ENCODE results near the gene LSR.
"Not testable (repeated sequence)": the region's sequence is repeated elsewhere in the genome, so short reads cannot be mapped to it uniquely, and the experiment has no call there.

The LSR gene

DNA sequence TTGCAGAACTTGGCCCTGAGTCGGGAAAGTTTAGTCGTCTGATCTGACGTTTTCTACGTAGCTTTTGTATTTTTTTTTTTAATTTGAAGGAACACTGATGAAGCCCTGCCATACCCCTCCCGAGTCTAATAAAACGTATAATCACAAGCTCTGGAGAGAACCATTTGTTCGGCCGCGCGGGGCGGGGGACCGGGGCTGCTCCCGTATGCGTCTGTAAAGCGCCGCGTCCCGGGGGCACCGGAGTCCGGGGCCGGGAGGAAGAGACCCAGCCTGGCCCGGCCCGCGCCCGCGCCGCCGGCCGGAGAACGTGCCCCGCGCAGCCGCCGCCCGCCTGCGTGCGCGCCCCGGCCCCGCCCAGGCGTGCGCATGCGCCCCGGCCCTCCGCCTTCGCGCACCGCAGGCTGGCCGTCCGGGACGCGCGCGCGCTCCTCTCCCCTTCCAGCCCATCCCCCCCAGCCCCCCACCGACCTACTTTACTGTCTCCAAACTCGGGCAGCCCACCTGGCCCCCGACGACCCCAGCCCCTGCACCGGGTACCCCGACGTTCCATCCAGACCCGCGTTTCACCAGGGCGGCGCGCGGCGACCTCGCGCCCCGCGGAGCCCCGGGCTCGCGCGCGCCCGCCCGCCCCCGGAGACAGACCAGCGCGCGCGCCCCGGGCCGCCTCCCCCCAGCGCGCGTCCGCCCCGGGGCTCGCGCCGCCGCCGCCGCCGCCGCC is 19.2 kb downstream of the LSR start:
- DNase-seq = peak; percentile 79

DNA sequence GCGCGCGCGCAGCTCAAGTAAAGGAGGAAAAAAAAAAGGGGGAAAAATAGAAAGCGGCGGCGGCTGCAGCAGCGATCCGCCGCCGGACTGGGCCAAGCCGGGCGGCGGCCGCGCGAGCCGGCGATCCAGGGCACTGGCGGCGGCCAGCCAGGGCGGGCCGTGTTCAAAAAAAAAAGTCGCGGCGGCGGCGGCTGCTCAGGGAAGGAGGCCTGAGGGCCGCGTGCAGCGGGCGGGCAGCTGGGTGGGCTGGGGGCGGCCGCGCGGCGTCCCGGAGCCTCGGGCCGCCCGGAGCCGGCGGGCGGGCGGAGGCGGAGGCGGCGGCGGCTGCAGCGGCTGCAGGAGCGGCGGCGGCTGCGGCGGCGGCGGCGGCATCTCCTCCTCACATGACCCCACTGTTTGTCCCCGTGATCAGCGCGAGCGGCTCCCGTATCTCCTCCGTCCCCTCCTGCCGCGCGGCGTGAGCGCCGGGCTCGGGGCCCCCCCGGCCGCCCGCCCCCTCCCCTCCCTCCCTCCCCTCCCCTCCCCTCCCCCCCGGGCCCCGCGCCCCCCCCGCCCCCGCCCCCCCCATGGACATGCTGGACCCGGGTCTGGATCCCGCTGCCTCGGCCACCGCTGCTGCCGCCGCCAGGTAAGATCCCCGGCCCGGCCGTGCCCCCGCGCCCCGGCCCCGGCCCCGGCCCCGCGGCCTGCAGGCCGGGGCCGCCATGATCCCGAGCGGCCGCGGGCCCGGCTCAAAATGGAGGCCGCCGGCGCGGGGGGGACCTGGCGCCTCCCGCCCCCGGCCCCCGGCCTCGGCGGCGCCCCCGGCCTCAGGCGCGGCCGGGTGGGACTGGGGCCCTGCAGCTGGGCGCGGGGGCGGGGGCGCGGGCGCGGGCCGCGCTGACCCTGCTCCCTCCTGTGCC is 20.0 kb downstream of the LSR start, which contains the start of gene USF2:
USF2 (plus strand) TSS at position 427 of the 902 bp plus-strand sequence; CDS start at position 567, 140 bp downstream.
- peak; percentile 79 for DNase-seq

DNA sequence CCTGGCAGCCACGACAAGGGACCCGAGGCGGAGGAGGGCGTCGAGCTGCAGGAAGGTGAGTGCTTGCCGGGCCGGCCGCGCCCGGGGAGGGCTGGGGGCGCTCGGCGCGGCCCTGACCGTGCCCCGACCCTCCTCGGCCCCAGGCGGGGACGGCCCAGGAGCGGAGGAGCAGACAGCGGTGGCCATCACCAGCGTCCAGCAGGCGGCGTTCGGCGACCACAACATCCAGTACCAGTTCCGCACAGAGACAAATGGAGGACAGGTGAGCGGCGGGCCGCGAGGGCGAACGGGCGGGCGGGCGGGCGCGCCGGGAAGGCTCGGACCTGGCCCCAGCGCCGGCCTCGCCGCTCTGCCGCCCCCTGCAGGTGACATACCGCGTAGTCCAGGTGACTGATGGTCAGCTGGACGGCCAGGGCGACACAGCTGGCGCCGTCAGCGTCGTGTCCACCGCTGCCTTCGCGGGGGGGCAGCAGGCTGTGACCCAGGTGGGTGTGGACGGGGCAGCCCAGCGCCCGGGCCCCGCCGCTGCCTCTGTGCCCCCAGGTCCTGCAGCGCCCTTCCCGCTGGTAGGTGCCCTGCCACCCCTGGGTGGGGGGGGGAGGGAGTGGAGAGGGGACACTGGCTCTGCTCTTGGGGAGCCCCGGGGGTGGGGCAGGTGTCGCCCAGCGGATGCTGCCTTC is 20.8 kb downstream of the LSR start:
- peak; percentile 74 for DNase-seq

DNA sequence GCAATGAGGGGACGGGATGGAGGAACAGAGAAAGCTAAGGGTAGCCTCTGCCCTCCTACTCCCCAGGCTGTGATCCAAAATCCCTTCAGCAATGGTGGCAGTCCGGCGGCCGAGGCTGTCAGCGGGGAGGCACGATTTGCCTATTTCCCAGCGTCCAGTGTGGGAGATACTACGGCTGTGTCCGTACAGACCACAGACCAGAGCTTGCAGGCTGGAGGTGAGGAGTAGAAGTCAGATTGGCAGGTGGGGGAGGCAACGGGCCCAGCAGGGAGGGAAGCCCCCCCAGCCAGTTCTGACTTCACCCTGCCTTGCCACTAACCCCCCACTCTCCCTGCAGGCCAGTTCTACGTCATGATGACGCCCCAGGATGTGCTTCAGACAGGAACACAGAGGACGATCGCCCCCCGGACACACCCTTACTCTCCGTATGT is 21.6 kb downstream of the LSR start:
- DNase-seq = no peak

DNA sequence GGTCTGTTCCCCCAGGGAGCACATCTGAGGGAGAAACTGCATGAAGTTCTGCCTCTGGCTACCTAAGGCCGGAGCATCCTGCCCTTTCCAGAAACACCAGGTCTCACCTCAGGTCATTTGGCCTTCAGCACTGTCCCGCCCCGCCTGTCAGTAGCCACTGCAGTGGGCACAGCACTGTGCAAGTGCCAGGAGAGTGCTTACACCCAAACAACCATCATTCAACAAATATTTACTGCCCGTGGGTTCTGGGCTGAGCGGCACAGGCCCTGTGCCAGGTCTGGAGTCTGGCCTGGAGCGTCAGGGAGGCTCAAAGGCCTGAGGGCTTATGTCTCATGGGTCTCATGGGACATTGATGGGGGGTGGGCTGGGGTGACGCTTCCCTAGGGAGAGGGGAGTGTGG is 22.7 kb downstream of the LSR start:
- no peak for DNase-seq

DNA sequence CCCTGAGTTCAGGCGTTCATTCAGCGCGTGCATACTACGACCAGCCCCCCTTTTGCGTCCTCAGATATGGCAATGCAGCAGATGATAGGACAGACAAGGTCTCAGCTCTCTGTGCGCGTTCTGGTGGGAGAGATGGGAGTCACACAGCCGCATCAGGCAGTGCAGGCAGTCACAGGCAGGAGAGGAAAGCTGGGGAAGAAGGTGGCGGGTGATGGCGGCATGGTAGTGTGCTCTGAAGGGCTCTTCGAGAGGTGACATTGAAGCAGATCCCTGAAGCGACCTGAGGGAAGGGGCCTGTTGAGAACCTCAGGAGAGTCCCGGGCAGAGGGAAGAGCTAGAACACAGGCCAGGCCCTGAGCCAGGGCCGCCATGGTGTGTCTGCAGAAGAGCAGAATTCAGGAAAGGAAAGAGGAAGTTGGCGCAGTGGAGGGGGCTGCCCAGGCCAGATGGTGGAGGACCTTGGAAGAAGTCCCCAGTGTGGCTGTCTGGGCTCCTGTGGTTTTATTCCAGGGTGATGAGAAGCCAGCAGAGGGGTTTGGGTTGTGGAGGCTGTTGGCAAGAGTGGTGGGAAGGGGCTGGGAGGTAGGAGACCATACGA is 23.4 kb downstream of the LSR start:
- DNase-seq = no peak

DNA sequence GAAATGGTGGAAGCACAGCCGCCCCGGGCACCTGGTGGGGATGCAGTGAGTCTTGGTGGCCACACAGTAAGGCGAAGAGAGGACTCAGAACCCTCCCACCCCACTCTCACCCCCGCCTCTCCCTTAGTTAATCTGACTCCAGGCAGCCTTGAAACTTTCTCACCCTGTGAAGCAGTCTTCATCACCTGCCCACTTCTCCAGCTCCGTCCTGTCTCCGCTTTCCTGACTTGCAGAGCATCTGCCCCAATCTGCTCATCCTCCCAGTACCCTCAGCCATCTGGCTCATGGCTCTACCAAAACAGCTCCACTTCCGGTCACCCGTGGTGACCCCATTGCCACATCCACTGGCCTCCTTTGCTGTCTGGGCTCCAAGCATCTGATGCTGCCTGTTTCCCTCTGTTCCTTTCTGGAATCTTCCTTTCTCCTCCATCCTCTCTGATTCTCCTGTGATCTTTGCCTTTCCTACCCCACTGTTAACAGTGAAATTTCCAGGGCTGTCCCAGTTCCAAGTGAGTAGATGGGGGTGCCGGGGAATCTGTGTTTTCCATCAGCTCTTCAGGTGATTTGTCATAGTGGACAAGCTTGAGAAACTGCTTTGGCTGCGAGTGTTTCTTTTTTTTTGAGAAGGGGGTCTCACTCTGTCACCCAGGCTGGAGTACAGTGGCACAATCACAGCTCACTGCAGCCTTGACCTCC is 24.3 kb downstream of the LSR start:
- no peak for DNase-seq

DNA sequence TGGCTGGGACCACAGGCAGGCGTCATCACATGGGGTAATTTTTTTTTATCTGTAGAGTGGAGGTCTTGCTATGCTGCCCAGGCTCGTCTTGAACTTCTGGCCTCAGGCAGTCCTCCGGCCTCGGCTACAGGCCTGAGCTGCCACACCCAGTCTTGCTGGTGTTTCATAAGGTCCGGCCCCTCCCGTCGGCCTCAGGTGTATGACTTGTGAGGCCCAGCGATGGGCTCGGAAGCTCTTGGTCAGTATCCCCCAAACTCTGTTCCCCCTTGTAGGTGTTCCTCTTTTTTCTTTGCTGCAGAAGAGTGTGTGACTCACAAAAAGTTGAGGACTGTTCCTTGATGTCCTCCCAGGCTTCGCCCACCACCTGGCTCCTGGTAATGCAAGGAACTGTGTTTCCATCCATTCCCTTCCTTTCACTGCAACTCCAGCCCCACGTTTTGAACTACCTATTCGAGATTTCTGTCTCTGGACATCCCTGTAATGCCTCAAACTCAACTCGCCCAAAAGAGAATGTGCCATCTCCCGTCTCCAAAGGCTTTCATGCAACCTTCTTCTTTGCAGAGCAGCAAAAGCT is 25.0 kb downstream of the LSR start:
- no peak for DNase-seq

DNA sequence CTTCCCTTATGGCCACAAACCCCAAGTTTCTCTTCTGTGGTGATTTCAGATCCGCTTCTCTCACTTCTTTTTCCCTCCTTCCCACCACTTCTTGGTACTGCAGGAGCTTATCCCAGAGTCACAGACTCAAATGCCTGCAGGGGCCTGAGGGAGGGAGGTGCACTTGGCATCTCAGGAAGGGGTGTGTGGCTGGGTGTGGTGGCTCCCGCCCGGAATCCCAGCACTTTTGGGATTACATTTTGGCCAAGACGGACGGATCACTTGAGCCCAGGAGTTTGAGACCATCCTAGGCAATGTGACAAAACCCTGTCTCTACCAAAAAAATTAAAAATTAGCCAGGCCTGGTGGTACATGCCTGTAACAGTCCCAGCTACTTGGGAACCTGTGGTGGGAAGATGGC is 25.5 kb downstream of the LSR start:
- no peak for DNase-seq

DNA sequence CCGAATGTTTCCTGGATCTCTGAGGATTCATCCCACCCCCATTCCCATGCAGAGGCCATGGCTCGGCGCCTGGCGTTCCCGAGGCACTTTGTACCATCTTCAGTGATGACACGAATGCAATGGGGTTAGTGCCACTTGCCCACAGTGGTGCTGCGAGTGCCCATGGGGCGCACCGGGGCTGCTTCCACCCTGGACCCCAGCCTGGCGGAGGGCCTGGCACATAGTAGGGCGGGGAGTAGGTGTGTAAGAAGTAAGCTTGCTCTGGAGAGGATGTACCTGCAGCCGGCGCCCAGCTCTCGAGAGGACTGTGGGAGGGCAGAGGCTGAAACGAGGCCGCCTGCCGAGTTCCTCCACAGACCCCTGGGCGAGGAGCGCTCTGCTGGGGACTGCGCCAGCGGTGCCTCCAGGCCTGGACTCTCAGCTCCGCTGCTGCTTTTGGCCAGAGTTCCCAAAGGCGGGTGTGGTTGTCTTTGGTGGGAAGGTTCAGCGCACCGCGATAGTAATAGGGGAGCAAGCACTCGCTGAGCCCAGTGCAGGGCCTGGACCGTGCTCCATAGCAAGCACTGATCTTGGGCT is 28.0 kb downstream of the LSR start:
- DNase-seq = no peak

DNA sequence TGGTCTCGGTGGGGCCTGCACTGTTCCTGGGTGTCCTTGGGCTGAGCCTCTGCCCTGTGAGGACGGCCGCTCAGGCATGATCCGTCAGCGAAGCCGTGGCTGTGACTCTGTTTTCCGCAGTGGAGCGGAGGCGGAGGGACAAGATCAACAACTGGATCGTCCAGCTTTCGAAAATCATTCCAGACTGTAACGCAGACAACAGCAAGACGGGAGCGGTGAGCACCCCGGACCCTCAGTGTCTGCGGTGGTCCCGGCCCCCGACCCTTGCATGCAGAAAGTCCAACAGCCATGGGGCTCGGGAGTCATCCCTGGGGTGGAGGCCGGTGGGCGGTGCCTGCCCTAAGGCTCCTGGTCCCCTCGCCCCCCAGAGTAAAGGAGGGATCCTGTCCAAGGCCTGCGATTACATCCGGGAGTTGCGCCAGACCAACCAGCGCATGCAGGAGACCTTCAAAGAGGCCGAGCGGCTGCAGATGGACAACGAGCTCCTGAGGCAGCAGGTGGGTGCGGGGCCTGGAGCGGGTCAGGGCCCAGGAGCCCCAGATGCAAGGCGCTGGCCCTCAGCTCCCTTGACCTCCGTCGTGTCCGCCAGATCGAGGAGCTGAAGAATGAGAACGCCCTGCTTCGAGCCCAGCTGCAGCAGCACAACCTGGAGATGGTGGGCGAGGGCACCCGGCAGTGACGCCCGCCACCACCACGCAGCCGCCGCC is 29.9 kb downstream of the LSR start:
- no peak for DNase-seq

DNA sequence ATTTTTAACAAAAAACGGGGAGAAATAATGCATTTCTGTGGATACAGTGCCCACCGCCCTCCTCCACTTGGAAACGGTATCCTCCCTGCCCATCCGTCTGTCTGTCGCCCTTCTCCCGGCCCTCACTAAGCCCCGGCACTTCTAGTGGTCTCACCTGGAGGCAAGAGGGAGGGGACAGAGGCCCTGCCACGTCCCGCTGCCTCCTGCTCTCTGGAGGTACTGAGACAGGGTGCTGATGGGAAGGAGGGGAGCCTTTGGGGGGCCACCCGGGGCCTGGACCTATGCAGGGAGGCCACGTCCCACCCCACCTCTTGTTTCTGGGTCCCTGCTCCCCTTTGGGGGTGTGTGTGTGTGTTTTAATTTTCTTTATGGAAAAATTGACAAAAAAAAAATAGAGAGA is 30.6 kb downstream of the LSR start:
- no peak for DNase-seq

DNA sequence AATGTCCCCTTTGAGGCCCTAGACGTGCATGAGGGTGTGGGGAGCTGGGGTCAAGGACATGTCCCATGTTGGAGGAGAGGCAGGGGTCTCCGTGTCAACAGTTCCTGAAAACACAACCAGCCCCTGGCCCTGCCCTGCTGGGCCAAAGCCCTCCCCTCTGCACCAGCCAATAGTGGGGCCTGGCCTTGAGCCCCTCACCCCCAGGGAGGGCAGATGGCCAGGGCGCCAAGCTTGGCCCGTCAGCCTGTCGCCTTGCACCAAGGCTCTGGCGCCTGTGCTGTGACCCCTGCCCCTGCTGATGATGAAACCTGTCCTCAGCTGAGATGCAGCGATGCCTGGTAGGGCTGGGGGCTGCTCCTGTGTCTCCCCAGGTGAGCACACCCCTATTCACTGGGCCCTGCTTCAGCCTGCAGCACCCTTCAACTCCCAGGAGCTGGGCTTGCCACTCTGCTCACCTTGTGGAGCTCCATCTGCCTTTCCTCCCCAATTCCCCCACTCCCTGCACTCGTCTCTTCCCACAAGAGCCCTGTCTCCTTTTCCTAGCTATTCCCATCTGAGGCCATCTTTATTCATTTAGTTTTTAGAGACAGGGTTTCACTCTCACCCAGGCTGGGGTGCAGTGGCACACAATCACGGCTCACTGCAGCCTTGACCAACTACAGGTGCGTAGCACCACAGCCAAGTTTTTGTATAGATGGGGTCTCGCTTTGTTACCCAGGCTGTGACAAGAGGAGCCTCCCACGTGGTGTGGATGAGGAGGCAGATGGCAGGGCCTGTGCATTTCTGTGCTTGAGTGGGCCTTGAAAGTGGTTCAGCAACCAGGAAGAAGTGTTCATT is 31.4 kb downstream of the LSR start:
- no peak for DNase-seq

DNA sequence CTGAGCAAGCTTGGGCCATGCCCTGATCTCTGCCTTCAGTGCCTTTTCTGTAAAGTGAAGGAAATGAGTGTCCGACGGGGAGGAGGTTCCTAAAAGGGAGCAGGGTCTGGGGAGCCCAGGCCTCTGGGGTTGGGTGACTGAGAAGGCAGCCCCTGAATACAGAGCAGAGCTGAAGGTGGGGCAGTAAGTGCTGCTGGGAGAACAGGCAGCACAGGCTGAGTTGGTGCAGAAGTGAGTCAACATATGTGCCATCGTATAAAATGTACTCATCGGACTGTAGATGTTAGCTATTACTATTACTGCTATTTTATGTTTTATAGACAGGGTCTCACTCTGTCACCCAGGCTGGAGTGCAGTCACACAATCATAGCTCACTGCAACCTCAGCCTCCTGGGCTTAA is 32.5 kb downstream of the LSR start:
- DNase-seq = no peak

DNA sequence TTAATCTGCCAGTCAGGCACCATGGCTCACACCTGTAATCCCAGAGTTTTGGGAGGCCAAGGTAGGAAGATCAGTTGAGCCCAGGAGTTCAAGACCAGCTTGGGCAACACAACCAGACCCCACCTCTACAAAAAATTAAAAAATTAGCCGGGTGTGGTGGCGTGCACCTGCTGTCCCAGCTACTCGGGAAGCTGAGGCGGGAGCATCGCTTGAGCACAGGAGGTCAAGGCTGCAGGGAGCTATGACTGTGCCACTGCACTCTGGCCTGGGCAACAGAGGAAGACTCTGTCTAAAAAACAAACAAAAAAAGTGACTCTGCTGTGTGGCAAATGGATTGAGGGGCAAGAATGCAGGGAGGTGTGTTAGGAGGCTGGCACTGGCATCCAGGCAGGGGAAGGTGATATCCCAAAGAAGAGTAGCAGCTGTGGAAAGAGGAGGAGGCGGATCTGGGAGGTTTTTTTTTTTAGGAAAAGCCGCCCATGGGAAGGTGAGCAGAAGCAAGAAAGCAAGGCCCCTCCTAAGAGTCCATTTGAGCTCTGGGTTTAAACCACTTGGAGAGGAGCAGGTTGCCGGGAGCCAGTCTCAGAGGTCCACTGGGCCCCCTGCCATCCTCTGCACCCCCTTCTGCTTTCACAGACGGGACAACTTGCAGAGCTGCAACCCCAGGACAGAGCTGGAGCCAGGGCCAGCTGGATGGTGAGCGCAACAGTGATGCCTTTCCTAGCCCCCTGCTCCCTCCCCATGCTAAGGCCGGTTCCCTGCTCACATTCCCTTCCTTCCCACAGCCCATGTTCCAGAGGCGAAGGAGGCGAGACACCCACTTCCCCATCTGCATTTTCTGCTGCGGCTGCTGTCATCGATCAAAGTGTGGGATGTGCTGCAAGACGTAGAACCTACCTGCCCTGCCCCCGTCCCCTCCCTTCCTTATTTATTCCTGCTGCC is 35.6 kb downstream of the LSR start:
- no peak for DNase-seq

DNA sequence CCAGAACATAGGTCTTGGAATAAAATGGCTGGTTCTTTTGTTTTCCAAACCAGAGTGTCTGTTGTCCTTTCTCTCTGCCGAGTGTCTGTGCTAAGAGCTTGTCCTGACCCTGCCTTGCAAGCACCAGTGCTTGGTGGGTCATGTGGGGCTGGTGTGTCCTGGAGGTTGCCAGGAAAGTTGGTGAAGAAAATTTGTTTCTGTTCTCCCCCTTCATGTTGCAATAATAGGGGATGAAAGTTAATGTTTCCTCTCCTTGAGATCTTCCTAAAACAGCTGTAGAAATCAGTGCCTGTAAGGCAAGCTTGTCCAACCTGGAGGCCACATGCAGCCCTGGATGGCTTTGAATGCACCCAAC is 36.3 kb downstream of the LSR start:
- DNase-seq = no peak

DNA sequence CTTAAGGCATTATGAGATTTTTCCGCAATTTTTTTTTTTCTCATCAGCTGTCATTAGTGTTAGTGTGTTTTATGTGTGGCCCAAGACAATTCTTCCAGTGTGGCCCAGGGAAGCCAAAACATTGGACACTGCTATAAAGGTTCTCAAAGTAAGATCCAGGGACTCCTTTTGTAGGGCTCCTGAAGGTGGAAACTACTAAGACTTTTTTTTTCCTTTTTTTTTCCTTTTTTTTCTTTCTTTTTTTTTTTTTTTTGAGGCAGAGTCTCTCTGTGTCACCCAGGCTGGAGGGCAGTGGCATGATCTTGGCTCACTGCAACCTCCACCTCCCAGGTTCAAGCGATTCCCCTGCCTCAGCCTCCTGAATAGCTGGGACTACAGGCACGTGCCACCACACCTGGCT is 36.7 kb downstream of the LSR start:
- DNase-seq = not testable (repeated sequence)

DNA sequence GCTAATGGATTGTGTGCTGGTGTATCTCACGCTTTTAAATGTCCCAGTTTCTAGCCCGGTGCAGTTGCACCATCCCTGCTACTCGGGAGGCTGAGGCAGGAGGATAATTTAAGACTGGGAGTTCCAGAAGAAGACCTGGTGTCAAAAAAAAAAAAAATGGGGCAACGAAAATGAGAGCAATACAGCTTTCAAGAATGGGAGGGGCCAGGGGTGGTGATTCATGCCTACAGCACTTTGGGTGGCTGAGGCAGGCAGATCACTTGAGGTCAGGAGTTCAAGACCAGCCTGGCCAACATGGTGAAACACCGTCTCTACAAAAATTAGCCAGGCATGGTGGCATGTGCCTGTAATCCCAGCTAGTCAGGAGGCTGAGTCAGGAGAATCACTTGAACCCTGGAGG is 37.3 kb downstream of the LSR start:
- not testable (repeated sequence) for DNase-seq

DNA sequence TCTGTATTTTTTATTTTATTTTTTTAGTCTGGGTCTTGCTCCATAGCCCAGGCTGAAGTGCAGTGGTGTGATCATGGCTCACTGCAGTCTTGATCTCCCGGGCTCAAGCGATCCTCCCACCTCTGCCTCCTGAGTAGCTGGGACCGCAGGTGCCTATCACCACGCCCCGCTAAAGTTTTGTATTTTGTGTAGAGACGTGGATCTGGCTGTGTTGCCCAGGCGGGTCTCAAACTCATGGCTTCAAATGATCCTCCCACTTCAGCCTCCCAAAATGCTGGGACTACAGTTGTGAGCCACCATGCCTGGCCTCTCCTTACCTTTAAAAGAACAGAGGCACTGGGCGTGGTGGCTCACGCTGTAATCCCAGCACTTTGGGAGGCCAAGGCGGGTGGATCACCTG is 38.9 kb downstream of the LSR start:
- no peak for DNase-seq
